DMS79 treated with DMSO at 0.1 percent for 48 hours (cell line): ENCODE data around the gene HNRNPDL.
"Not testable (repeated sequence)": the region's sequence is repeated elsewhere in the genome, so short reads cannot be mapped to it uniquely, and the experiment has no call there.

Experiments used
- DNase-seq: peaks from one replicate; lab custom pipeline; 2025; lab: John Stamatoyannopoulos, UW

HNRNPDL gene

DNA sequence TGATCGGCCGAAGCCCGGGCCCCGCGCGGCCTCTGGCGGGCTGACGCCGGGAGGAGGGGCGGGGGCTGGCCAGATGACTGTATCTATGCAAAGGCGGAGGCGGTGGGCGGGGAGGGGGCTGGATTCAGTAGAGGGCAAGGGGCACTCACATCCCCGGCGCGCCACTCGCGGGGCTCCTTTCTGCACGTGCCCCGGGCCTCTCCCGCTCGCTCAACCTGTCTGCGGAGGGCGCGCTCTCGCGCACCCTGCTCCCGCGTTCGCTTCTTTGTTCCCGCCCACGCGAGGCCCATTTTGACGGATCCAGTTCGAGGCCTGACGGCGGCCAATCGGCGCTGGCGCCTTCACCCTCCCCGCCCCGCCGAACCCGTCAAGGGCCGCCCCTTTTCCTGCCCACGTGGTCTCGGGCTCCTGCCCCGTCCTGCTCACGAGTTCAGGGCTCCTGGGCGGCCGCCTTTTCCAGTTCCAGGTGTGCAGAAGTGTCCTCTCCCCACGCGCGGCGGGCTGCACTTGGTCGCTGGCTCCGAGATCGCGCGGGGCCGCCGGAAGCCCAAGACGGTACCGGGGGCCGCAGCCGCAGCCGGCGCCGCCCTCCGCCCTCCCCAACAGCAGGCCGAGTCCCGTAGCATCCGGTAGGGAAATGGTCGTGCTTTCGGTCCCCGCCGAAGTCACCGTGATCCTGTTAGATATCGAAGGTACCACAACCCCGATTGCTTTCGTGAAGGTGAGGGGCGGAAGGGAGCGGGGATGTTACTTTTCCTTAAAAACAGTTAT, at the start of gene HNRNPDL, which contains the start of gene ENOPH1:
Gene HNRNPDL (minus strand): TSS at position 270 of the 771 bp plus-strand sequence. CDS start 772 bp downstream, outside the sequence.
Gene ENOPH1 (plus strand): TSS at position 398 of the 771 bp plus-strand sequence. CDS start 240 bp downstream, at position 638.
- DNase-seq = peak; percentile 94

DNA sequence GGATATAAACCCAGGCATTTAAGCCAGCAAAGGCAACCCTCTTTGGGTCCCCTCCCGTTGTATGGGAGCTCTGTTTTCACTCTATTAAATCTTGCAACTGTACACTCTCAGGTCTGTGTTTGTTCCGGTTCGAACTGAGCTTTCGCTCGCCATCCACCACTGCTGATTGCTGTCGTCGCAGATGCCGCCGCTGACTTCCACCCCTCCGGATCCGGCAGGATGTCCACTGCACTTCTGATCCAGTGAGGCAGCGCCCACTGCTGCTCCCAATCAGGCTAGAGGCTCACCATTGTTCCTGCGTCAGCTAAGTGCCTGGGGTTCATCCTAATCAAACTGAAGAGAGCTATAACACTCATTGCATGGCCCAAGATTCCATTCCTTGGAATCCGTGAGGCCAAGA, 49.3 kb upstream of the HNRNPDL start:
- no peak for DNase-seq

GRCh38 chr4:82477469-82477868, 47.2 kb upstream of the HNRNPDL start:
- DNase-seq = not testable (repeated sequence)

DNA sequence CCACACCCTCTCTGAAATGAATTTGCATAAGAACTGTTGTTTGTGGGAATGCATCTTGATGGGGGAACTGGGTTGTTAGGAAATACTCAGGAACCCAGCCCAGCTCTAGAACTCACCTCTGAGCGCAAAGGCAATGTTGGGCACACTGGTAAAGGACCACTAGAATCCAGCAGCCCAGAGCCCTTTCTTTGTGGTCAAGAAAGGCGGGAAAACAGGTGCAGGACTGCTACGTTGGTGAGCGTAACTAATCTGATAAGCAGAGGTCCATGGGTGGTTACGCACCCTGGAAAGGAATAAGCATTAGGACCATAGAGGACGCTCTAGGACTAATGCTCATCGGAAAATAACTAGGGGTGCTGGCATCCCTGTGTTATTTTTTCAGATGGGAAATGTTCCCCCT, 45.7 kb upstream of the HNRNPDL start:
- not testable (repeated sequence) for DNase-seq

- DNase-seq = no peak
These were observed 43.4 kb upstream of the HNRNPDL start for GRCh38 chr4:82473621-82474164.

DNA sequence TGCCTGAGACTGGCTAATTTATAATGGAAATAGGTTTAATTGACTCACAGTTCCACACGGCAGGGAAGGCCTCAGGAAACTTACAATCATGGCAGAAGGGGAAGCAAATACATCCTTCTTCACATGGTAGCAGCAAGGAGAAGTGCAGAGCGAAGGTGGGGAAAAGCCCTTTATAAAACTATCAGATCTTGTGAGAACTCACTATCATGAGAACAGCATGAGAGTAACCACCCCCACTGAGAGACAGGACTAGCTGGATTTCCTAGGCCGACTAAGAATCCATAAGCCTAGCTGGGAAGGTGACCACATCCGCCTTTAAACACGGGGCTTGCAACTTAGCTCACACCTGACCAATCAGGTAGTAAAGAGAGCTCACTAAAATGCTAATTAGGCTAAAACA, 42.8 kb upstream of the HNRNPDL start:
- not testable (repeated sequence) for DNase-seq

- no peak for DNase-seq
These were observed 39.6 kb upstream of the HNRNPDL start for GRCh38 chr4:82469791-82470345.

GRCh38 chr4:82467471-82467870, 37.2 kb upstream of the HNRNPDL start:
- DNase-seq = no peak

- DNase-seq = no peak
These were observed 33.0 kb upstream of the HNRNPDL start for GRCh38 chr4:82463221-82463620.

- DNase-seq = peak; percentile 59
These were observed 32.2 kb upstream of the HNRNPDL start for GRCh38 chr4:82462415-82462831.

- DNase-seq = no peak
These were observed 31.4 kb upstream of the HNRNPDL start for GRCh38 chr4:82461710-82462109.

GRCh38 chr4:82458729-82459128, 28.5 kb upstream of the HNRNPDL start:
- DNase-seq = no peak

DNA sequence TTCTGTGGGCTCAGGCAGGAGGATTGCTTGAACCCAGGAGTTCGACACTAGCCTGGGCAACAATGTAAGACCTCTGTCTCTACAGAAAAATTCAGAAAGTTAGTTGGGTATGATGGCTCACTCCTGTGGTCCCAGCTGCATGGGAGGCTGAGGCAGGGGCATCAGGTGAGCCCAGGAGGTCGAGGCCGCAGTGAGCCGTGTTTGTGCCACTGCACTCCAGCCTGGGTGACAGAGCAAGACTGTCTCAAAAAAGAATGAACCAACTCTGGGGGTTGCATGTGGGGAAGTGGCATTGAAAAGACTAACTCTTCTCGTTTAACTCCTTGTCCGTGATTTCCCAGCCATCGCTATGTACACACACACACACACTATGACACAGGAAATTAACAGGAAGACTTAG, 27.0 kb upstream of the HNRNPDL start:
- DNase-seq = no peak

DNA sequence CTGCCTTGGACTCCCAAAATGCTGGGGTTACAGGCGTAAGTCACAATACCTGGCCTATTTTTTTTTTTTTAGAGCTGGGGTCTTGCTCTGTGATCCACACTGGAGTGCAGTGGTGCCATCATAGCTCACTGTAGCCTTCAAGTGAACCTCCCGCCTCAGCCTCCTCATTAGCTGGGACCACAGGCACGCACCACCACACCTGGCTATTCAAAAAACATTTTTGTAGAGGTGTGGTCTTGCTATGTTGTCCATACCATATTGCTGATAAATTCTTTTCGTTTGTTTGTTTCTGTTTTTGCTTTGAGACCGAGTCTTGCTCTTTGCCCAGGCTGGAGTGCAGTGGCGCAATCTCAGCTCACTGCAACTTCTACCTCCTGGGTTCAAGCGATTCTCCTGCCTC, 21.8 kb upstream of the HNRNPDL start:
- no peak for DNase-seq

DNA sequence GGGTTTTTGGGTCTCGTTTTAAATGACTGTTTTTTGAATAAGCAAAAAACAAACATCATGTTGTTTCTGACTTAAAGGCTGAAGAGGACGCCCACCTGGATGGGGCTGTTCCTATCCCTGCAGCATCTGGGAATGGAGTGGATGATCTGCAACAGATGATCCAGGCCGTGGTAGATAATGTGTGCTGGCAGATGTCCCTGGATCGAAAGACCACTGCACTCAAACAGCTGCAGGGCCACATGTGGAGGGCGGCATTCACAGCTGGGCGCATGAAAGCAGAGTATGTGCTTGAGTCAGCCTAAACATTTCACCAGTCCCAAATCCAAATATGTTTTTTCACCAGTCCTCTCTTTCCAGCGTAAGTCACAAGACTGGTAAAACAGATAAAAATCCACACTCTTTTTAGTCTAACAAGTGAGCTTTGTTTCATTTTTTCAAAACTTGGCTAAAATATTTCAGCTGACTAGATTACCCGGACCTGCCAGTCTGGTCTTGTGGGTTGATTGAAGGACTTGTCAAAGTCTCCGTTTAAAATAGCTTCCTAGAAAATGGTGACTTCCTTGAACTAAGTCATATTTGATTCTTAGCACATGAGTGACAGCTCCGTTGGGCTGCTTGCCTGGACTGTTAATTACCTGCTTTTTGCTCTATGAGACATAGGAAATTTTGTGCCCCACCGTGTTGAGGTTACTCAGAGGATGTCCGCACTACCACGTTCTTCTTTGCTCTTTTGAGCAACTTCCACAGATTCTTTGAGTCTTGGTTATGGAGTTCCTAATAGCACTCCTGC, 20.9 kb upstream of the HNRNPDL start:
- DNase-seq = no peak

- no peak for DNase-seq
These were observed 17.6 kb upstream of the HNRNPDL start for GRCh38 chr4:82447886-82448285.

DNA sequence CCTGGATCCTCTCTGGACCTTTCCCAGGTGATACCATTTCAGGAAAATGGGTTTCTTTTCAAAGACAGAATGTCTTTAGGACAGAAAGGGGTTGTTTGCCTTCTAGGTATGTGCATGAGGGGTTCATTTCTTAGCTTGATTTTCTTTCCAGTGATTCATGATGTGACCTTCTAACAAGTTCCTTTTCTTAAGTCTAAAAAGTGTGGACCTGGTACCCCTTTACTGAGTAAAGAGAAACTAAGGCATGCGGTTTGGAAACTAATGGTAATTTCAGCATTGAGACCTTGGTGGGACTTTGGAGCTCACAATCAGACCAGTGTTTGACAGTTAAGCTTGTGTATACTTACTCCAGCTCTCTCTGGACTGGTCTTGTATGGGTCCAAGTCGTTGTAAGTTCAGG, 8.8 kb upstream of the HNRNPDL start:
- no peak for DNase-seq

GRCh38 chr4:82437285-82438005, 7.2 kb upstream of the HNRNPDL start:
- DNase-seq = no peak

- DNase-seq = no peak
These were observed 6.5 kb upstream of the HNRNPDL start for GRCh38 chr4:82436780-82437179.

- no peak for DNase-seq
These were observed 5.9 kb upstream of the HNRNPDL start for GRCh38 chr4:82436130-82436529.

- no peak for DNase-seq
These were observed 4.7 kb upstream of the HNRNPDL start for GRCh38 chr4:82434949-82435348.

GRCh38 chr4:82433791-82434190, 3.5 kb upstream of the HNRNPDL start:
- DNase-seq = no peak
